HCT116 (cell line): Measurements from ENCODE around the gene FCGR3A.

Experiments
- CTCF ChIP-seq, 3 experiments: fragments of 200-600 bp in 1 of 3; sonication (generic) in 1 of 3; IDR thresholded peaks in 2 of 3; conservative IDR thresholded peaks in 1 of 3; 2 replicates each; pipeline ENCODE4 v1.5.1; 2012 to 2017; ENCODE audit warnings: low read depth in 2 of 3, low read length in 2 of 3, antibody characterized with exemption in 1 of 3, borderline replicate concordance in 1 of 3, control low read depth in 1 of 3, mild to moderate bottlenecking in 1 of 3, mixed read lengths in 1 of 3, mixed run types in 1 of 3, moderate library complexity in 1 of 3; ENCODE audit not compliant: insufficient read depth in 1 of 3
- ELF1 ChIP-seq: IDR thresholded peaks from 2 replicates; pipeline ENCODE4 v1.6.1; 2012; ENCODE audit warnings: low read depth, borderline replicate concordance
- EZH2 ChIP-seq: fragments of 200-600 bp; sonication (generic); IDR thresholded peaks from 2 replicates; pipeline ENCODE4 v1.6.1; 2017; ENCODE audit warnings: antibody characterized with exemption, mixed run types
- POLR2A ChIP-seq: IDR thresholded peaks from 2 replicates; pipeline ENCODE4 v1.7.0; 2011; ENCODE audit warnings: borderline replicate concordance; ENCODE audit not compliant: insufficient read depth, insufficient read length; ENCODE audit errors: extremely low read depth
- POLR2AphosphoS5 ChIP-seq: IDR thresholded peaks from 2 replicates; pipeline ENCODE4 v1.6.1; 2011; ENCODE audit warnings: mild to moderate bottlenecking, low read depth, low read length, moderate library complexity
- SIN3A ChIP-seq: IDR thresholded peaks from 2 replicates; pipeline ENCODE4 v1.6.1; 2012; ENCODE audit warnings: low read depth
- TCF7L2 ChIP-seq: IDR thresholded peaks from 2 replicates; pipeline ENCODE4 v1.7.0; 2011; ENCODE audit warnings: borderline replicate concordance, inconsistent platforms; ENCODE audit not compliant: insufficient read depth, insufficient read length; ENCODE audit errors: extremely low read depth
- YY1 ChIP-seq: IDR thresholded peaks from 2 replicates; pipeline ENCODE4 v1.6.1; 2011; ENCODE audit warnings: low read length, low read depth, moderate library complexity, mild to moderate bottlenecking; ENCODE audit not compliant: insufficient replicate concordance; ENCODE audit errors: extremely low read depth
- ZBTB33 ChIP-seq: IDR thresholded peaks from 2 replicates; pipeline ENCODE4 v1.6.1; 2011; ENCODE audit warnings: mild to moderate bottlenecking, low read length, moderate library complexity; ENCODE audit not compliant: insufficient replicate concordance; ENCODE audit errors: extremely low read depth

- no peak for TF ChIP-seq CTCF (IDR thresholded peaks at IDR 0.05 in 2 of 3, conservative IDR thresholded peaks at IDR 0.05 in 1 of 3; ENCODE audit: borderline replicate concordance in 1 of 3, insufficient read depth in 1 of 3, low read depth in 2 of 3, low read length in 2 of 3)
- TF ChIP-seq POLR2A, result no peak
- TF ChIP-seq ELF1, result no peak
- no peak for TF ChIP-seq SIN3A
- TF ChIP-seq EZH2, result no peak
- no peak for TF ChIP-seq ZBTB33
- no peak for TF ChIP-seq YY1
- no peak for TF ChIP-seq POLR2AphosphoS5
- no peak for TF ChIP-seq TCF7L2
Observed at GRCh38 chr1:161511018-161511755, 38.4 kb downstream of the FCGR3A start.
